ENCODE measurements around the gene DCK. TPM values are rescaled to one million over a fixed set of nuclear protein-coding genes. Genes with fewer than 3 reads are reported as not detected.

DCK gene
- total RNA-seq, 2 experiments from 2014 or later, result 90.1 to 146 TPM

DNA sequence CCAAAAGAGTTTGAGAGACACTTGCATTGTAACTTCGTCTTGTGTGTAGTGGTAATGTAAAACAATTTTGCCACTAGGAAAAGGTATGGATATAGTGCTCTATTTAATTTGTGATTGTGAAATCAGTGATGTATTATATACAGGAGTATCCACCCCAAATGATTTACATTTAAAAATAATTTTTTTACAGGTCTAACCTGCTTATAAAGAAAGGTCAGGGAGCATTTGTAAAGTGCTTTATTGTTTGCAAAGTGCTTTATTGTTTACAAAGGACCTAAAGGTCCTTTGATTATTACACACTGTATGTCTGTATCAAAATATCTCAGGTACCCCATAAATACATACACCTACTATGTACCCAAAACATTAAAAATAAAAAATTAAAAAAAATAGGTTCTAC lies 70.3 kb downstream of the DCK start:
- H3K4me1 ChIP-seq (ENCODE audit: insufficient read depth, low read length, poor library complexity, severe bottlenecking), result no peaks in the 10 kb centered on the region
- no peak overlapping the region for H3K27ac ChIP-seq (ENCODE audit: low read depth, low read length, poor library complexity, severe bottlenecking)
- TF ChIP-seq EZH2phosphoT487 (IDR thresholded peaks at IDR 0.05; ENCODE audit: borderline replicate concordance, low read depth, low read length), result no peak
- TF ChIP-seq, protein P1, sequence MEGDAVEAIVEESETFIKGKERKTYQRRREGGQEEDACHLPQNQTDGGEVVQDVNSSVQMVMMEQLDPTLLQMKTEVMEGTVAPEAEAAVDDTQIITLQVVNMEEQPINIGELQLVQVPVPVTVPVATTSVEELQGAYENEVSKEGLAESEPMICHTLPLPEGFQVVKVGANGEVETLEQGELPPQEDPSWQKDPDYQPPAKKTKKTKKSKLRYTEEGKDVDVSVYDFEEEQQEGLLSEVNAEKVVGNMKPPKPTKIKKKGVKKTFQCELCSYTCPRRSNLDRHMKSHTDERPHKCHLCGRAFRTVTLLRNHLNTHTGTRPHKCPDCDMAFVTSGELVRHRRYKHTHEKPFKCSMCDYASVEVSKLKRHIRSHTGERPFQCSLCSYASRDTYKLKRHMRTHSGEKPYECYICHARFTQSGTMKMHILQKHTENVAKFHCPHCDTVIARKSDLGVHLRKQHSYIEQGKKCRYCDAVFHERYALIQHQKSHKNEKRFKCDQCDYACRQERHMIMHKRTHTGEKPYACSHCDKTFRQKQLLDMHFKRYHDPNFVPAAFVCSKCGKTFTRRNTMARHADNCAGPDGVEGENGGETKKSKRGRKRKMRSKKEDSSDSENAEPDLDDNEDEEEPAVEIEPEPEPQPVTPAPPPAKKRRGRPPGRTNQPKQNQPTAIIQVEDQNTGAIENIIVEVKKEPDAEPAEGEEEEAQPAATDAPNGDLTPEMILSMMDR (conservative IDR thresholded peaks at IDR 0.05; ENCODE audit: low read length), result no peak
- H3K4me3 ChIP-seq (ENCODE audit: low read depth, low read length, poor library complexity, severe bottlenecking), result no peak overlapping the region
- H3K4me2 ChIP-seq (ENCODE audit: low read length), result no peak overlapping the region
- no peaks in the 10 kb centered on the region for H3K9me3 ChIP-seq (ENCODE audit: low read length)
- CTCF ChIA-PET (ENCODE audit: unreplicated experiment), result no interaction called here
- H4K20me1 ChIP-seq (ENCODE audit: insufficient read depth, low read length), result no peaks in the 10 kb centered on the region
- intact Hi-C loops (cut with micrococcal nuclease; ENCODE audit: unreplicated experiment), result no loop called here
- no peak overlapping the region for H2AFZ ChIP-seq (ENCODE audit: low read length)
- DNase-seq (ENCODE audit: low spot score), result no peak
- no TSS peak for BruUV-seq (replicated peaks)
- POLR2A ChIA-PET, result no interaction called here
- no peaks in the 10 kb centered on the region for H3K36me3 ChIP-seq (ENCODE audit: insufficient read depth, low read length)
- H3K79me2 ChIP-seq (ENCODE audit: insufficient read depth, low read depth, low read length), result no peaks in the 10 kb centered on the region
- H3K9me2 ChIP-seq (ENCODE audit: insufficient read depth, low read length), result no peaks in the 10 kb centered on the region

DNA sequence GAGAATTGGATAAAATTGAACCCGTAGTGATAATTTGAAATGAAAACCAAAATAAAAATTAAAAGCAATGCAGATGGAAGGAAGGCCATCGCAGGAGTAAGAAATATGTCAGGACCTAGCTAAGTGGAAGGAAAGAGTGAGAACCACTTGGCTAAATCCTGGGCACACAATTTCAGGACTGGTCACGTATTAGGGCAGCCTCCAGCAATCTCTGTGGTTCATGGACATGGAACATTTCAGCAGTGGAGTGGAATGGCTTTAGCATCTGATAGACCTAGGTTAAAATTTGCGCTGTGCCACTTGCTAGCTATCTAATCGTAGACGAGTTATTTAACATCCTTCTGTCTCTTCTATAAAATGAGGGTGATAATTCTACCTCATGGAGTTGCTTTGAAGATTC lies 71.1 kb downstream of the DCK start:
- no peaks in the 10 kb centered on the region for H3K9me3 ChIP-seq (ENCODE audit: low read length)
- DNase-seq (ENCODE audit: low spot score), result no peak
- H3K36me3 ChIP-seq (ENCODE audit: insufficient read depth, low read length), result no peaks in the 10 kb centered on the region
- no peak overlapping the region for H3K4me2 ChIP-seq (ENCODE audit: low read length)
- H2AFZ ChIP-seq (ENCODE audit: low read length), result no peak overlapping the region
- TF ChIP-seq, protein P1 (conservative IDR thresholded peaks at IDR 0.05; ENCODE audit: low read length), result no peak
- no peak for TF ChIP-seq EZH2phosphoT487 (IDR thresholded peaks at IDR 0.05; ENCODE audit: borderline replicate concordance, low read depth, low read length)
- no peaks in the 10 kb centered on the region for H4K20me1 ChIP-seq (ENCODE audit: insufficient read depth, low read length)
- intact Hi-C loops (cut with micrococcal nuclease; ENCODE audit: unreplicated experiment), result no loop called here
- no peaks in the 10 kb centered on the region for H3K79me2 ChIP-seq (ENCODE audit: insufficient read depth, low read depth, low read length)
- ChIA-PET POLR2A (interaction anchor here (0.7 kb wide), 1 partner anchor 16 kb away, joined by 3 read pairs; no protein-coding TSS in a partner anchor), CTCF (ENCODE audit: unreplicated experiment) (no interaction called here)
- BruUV-seq (replicated peaks), result no TSS peak
- no peak overlapping the region for H3K27ac ChIP-seq (ENCODE audit: low read depth, low read length, poor library complexity, severe bottlenecking)
- H3K4me3 ChIP-seq (ENCODE audit: low read depth, low read length, poor library complexity, severe bottlenecking), result no peak overlapping the region
- no peaks in the 10 kb centered on the region for H3K9me2 ChIP-seq (ENCODE audit: insufficient read depth, low read length)
- no peaks in the 10 kb centered on the region for H3K4me1 ChIP-seq (ENCODE audit: insufficient read depth, low read length, poor library complexity, severe bottlenecking)

DNA sequence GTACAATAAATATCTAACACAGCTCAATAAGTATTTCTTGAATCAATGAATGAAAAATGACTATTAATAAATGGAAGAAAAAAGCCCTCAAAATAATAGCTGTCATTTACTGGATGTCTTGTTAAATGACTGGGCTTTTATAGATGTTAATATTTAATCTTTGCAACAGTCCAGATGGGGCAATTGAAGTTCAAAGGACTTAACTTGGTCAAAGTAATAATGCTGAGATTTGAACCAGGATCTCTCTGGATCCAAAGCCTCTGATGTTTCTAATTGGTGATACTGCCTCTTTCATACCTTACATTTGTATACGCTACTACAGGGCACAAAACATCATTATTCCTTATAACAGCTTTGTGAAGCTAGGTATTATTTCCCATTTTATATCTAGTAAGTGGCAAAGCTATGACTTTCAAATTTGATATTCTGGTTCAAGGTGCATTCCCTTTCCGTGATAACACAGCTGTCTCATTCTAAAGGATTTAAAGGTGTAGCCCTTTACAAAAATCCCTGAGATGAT lies 72.6 kb downstream of the DCK start:
- POLR2A ChIA-PET, result interaction anchor here (1.1 kb wide), 1 partner anchor 66 kb away, joined by 3 read pairs; no protein-coding TSS in a partner anchor
- no peaks in the 10 kb centered on the region for H3K36me3 ChIP-seq (ENCODE audit: insufficient read depth, low read length)
- intact Hi-C loops (cut with micrococcal nuclease; ENCODE audit: unreplicated experiment), result no loop called here
- no peaks in the 10 kb centered on the region for H3K9me2 ChIP-seq (ENCODE audit: insufficient read depth, low read length)
- H3K27ac ChIP-seq (ENCODE audit: low read depth, low read length, poor library complexity, severe bottlenecking), result no peak overlapping the region
- H4K20me1 ChIP-seq (ENCODE audit: insufficient read depth, low read length), result no peaks in the 10 kb centered on the region; the same call in 1 of the 2 replicates
- no peak for DNase-seq (ENCODE audit: low spot score)
- H3K9me3 ChIP-seq (ENCODE audit: low read length), result no peaks in the 10 kb centered on the region
- no peaks in the 10 kb centered on the region for H3K79me2 ChIP-seq (ENCODE audit: insufficient read depth, low read depth, low read length)
- no peak overlapping the region for H3K4me3 ChIP-seq (ENCODE audit: low read depth, low read length, poor library complexity, severe bottlenecking)
- CTCF ChIA-PET (ENCODE audit: unreplicated experiment), result no interaction called here
- no peaks in the 10 kb centered on the region for H3K4me1 ChIP-seq (ENCODE audit: insufficient read depth, low read length, poor library complexity, severe bottlenecking)
- TF ChIP-seq, protein P1 (conservative IDR thresholded peaks at IDR 0.05; ENCODE audit: low read length), result no peak
- TF ChIP-seq EZH2phosphoT487 (IDR thresholded peaks at IDR 0.05; ENCODE audit: borderline replicate concordance, low read depth, low read length), result no peak
- no peak overlapping the region for H2AFZ ChIP-seq (ENCODE audit: low read length)
- BruUV-seq (replicated peaks), result no TSS peak
- no peak overlapping the region for H3K4me2 ChIP-seq (ENCODE audit: low read length)
